GM12864 (cell line): ENCODE measurements around the gene ICA1.

ENCODE experiments used
- DNase-seq: peaks from one replicate; pipeline ENCODE4 v3.0.0-alpha.2; 2011; ENCODE audit warnings: low read depth
- H3K4me3 ChIP-seq: 2 replicates; pipeline ENCODE4 v1.5.1; 2011; ENCODE audit warnings: mild to moderate bottlenecking, low read depth, low read length, control low read depth
- TF ChIP-seq, protein P1 (sequence below): IDR thresholded peaks from 2 replicates; pipeline ENCODE4 v1.5.1; 2011; ENCODE audit warnings: low read depth, mild to moderate bottlenecking, moderate library complexity, low read length, control low read depth, inconsistent platforms; ENCODE audit errors: missing control alignments

ICA1 gene

DNA sequence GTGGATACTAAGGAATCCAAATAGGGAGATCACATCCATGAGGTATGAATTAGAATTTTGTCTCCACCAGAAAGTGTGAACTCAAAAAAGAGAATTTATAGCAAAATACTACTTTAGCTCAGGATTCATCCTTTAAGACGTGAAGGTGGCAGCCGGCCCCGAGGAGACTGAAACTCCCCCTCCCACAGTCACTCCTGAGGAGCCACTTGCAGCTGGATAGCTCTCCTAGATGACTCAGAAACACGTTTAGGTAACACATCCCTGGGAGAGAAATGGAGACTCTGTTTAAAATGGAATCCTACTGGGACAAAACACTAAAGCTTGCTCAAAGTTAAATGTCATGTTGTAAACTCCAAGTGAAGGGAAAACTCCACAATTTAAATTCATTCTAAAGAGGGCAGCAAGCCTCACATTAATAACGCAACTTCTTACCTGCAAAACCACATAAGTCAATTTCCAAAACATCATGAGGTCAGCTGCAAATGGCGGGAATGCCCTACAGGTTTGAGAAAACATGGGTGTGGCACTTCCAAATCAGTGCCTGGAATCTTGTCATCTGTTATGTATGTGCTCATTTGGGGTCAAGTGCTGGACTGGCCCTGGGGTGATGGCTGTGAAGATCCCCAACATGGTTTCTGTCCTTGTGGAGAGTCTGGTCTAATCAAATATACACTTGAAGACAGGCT, 46.2 kb downstream of the ICA1 start:
- H3K4me3 ChIP-seq = no peak overlapping the region
- TF ChIP-seq, protein P1, sequence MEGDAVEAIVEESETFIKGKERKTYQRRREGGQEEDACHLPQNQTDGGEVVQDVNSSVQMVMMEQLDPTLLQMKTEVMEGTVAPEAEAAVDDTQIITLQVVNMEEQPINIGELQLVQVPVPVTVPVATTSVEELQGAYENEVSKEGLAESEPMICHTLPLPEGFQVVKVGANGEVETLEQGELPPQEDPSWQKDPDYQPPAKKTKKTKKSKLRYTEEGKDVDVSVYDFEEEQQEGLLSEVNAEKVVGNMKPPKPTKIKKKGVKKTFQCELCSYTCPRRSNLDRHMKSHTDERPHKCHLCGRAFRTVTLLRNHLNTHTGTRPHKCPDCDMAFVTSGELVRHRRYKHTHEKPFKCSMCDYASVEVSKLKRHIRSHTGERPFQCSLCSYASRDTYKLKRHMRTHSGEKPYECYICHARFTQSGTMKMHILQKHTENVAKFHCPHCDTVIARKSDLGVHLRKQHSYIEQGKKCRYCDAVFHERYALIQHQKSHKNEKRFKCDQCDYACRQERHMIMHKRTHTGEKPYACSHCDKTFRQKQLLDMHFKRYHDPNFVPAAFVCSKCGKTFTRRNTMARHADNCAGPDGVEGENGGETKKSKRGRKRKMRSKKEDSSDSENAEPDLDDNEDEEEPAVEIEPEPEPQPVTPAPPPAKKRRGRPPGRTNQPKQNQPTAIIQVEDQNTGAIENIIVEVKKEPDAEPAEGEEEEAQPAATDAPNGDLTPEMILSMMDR = no peak
- no peak for DNase-seq

DNA sequence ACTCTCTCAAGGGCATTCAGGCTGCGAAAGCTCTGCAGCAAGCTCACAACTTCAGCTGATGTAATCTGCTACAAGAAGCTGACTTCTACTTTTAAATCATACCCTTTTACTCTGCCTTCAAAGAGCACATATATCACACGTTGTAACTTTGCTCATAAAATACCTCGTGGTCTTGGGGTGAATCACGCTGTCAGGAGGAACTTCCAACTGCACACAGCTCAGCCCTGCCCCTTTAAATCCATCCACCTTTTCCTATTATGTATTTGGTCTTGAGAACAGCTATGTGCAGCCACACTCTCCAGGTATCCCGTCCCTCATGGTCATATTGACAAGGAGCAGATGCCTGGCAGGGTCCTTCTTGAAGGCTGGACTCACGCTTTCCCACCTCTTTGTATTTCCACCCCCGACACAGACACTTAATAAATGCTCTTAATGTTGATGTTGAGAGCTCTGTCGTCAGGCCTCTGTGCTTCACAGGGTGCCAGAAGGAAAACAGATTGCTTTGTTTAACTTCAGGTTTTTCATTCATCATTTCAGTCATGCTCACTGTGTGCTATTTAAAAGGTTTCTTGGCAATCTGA, 47.6 kb downstream of the ICA1 start:
- no peak overlapping the region for H3K4me3 ChIP-seq
- TF ChIP-seq, protein P1 = no peak
- no peak for DNase-seq

DNA sequence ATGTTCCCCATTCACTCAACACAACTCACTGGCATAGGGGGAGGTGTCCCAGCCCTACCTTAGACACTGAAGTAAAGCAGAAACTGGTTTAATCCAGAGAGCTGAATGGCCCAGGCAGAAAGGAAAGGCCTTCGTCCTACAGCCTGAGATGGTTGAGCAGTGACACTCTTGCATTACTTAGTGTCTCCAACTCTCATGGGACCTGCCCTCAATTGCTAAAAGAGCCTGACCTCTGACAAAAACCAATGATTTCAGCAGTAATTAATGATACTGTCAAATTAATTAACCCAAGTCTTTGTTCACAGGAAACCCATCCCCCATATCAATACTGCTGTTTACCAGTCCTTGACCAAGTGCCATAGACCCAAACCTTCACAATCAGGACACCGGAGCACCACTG, 48.6 kb downstream of the ICA1 start:
- DNase-seq = no peak
- TF ChIP-seq, protein P1 = no peak
- H3K4me3 ChIP-seq = no peak overlapping the region

DNA sequence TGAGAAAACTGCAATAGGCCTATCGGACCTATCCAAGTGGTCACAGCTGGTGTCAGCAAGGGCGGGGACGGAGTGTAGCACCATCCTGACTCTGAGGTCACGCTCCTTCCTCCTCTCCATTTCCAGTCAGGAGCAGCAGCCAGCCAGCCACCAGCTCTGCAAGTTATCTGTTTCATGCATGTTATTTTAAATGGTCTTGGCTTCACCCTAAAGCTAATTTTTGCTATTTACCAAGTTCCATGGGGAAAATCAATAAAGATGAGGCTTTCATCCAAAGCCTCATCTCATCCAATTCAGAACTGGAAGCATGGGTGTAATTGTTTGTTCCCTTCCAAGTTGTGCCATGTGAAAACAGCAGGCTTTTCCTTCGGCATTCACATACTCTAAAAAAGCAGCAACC, 49.3 kb downstream of the ICA1 start:
- DNase-seq = no peak
- H3K4me3 ChIP-seq = no peak overlapping the region
- TF ChIP-seq, protein P1 = no peak

DNA sequence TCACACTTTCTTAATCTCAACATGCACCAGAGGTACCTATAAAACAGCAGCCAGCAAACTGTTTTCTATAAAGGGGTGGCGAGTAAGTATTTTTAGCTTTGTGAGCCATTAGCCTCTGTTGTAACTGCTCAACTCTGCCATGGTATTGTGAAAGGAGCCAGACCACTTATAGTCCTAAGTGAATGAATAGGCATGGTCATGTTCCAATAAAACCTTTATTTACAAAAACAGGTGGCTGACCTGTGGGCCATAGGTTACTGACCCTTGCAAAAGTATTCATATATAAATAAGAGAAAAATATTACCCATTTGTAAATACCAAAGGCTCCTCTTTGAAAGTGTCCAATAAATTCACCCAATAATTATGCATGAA, 50.3 kb downstream of the ICA1 start:
- no peak for DNase-seq
- TF ChIP-seq, protein P1 = no peak
- H3K4me3 ChIP-seq = no peak overlapping the region

DNA sequence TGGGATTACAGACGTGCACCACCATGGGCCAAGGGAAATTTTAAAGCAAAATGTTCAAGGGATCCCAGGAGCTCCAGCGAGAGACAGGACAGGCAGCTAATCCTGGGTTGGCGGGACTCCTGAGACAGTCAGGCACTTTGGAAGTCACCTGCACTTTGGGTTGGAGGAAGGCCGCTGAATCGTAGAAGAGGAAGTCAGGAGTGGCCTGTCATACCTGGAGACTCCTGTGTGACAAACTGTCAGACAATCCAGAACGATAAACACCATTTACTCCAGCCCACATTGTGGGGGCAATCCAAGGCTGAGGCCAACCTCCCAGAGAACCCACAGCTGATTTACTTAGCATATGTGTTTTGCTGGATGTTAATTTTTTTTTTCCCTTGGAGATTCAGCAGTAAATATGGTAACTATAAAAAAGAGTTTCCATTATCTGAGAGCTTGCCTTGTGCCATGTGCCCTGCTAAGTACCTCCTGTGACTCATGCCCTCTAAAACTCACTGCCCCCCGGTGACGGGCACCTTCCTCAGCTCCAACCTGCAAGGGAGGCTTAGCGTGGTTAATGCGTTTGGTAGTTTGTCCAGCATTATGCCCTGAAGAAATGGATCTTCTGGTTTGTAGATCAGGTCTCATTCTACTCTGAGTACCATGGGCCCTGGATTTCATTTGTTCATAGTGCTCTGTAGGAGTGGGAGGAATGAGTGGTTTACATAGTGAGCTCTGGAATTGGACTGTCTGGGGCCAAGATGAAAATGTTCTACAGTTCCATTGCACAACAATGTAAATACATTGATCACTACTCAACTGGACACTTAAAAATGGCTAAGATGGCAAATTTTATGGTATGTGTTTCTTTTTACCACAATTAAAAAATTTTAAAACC, 50.9 kb downstream of the ICA1 start:
- DNase-seq = no peak
- H3K4me3 ChIP-seq = no peak overlapping the region
- TF ChIP-seq, protein P1 = no peak

DNA sequence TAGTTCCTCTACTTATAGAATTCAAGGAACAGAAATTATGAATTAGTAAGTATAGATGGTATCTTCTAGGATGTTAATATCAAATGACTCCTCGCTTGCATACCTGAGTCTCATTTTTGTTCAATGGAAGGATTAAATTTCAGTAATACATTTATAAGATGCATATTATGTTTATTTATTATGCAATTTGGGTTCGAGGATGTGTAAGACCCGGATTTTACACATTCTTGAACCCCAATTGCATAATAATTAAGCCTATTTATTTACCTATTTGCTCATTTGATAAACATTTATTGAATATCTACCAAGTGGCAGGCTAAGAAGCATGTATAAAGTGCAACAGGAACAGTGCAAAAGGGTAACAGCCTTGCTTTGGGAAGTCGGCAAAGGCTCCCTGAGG, 52.6 kb downstream of the ICA1 start:
- TF ChIP-seq, protein P1 = no peak
- no peak overlapping the region for H3K4me3 ChIP-seq
- DNase-seq = no peak
